ENCODE data around the gene HSPD1. TPM values are rescaled to one million over a fixed set of nuclear protein-coding genes. Genes with fewer than 3 reads are reported as not detected.

The HSPD1 gene
- total RNA-seq, result 382 and 398 TPM in 2 replicates

GRCh38 chr2:197499594-197500502 lies at the start of gene HSPD1, which contains the start of gene HSPE1:
HSPD1 (minus strand) TSS chr2:197499840; CDS start chr2:197498848, 992 bp downstream.
HSPE1 (plus strand) TSS chr2:197500379; CDS start chr2:197500437, 58 bp downstream.

GRCh38 chr2:197515739-197516392 lies 16.2 kb upstream of the HSPD1 start, which contains the start of gene MOB4:
MOB4 (plus strand) TSS chr2:197516066; CDS start chr2:197516087, 21 bp downstream.

GRCh38 chr2:197453123-197453913 lies 46.3 kb downstream of the HSPD1 start, which contains the start of gene COQ10B:
COQ10B (plus strand) TSS chr2:197453552; CDS start chr2:197453561, 9 bp downstream.

Small RNA genes within 50 kb of the gene (small RNA-seq; reads per million reads assigned to genes)
- not detected for gene AC020550.1
- not detected for gene RNU6-1029P

Other genes starting within 250 kb of the HSPD1 start
- gene ANKRD44, start 189.1 kb downstream of the HSPD1 start, total RNA-seq, result 13.6 and 15.8 TPM in 2 replicates
- gene SF3B1, start 64.8 kb downstream of the HSPD1 start, total RNA-seq, result 357 and 377 TPM in 2 replicates
- gene COQ10B, start 46.3 kb downstream of the HSPD1 start, total RNA-seq, result 26.7 and 33.0 TPM in 2 replicates
- gene HSPE1, start 539 bp upstream of the HSPD1 start, total RNA-seq, result 139 and 210 TPM in 2 replicates
- gene MOB4, start 16.2 kb upstream of the HSPD1 start, total RNA-seq, result 41.6 and 54.4 TPM in 2 replicates
- 6.3 and 6.5 TPM in 2 replicates for gene RFTN2, start 175.7 kb upstream of the HSPD1 start, total RNA-seq
- gene MARS2, start 205.5 kb upstream of the HSPD1 start, total RNA-seq, result 7.2 and 9.6 TPM in 2 replicates